GM10266 (cell line): ENCODE results near the gene SRSF9.
A peak's percentile ranks its signal among the peaks of the same experiment; 100 is the strongest.

Experiments
- DNase-seq: peaks from one replicate; pipeline ENCODE4 v3.0.0; 2012; ENCODE audit errors: extremely low spot score
- TF ChIP-seq, protein P1 (sequence below): IDR thresholded peaks from 2 replicates; pipeline ENCODE4 v1.5.1; 2012; ENCODE audit warnings: mild to moderate bottlenecking, low read depth; ENCODE audit not compliant: control insufficient read depth, insufficient read depth; ENCODE audit errors: missing control alignments

The SRSF9 gene

GRCh38 chr12:120468821-120469449 is 613 bp downstream of the SRSF9 start:
- TF ChIP-seq, protein P1, sequence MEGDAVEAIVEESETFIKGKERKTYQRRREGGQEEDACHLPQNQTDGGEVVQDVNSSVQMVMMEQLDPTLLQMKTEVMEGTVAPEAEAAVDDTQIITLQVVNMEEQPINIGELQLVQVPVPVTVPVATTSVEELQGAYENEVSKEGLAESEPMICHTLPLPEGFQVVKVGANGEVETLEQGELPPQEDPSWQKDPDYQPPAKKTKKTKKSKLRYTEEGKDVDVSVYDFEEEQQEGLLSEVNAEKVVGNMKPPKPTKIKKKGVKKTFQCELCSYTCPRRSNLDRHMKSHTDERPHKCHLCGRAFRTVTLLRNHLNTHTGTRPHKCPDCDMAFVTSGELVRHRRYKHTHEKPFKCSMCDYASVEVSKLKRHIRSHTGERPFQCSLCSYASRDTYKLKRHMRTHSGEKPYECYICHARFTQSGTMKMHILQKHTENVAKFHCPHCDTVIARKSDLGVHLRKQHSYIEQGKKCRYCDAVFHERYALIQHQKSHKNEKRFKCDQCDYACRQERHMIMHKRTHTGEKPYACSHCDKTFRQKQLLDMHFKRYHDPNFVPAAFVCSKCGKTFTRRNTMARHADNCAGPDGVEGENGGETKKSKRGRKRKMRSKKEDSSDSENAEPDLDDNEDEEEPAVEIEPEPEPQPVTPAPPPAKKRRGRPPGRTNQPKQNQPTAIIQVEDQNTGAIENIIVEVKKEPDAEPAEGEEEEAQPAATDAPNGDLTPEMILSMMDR: peak; percentile 42
- peak; percentile 74 for DNase-seq

DNA sequence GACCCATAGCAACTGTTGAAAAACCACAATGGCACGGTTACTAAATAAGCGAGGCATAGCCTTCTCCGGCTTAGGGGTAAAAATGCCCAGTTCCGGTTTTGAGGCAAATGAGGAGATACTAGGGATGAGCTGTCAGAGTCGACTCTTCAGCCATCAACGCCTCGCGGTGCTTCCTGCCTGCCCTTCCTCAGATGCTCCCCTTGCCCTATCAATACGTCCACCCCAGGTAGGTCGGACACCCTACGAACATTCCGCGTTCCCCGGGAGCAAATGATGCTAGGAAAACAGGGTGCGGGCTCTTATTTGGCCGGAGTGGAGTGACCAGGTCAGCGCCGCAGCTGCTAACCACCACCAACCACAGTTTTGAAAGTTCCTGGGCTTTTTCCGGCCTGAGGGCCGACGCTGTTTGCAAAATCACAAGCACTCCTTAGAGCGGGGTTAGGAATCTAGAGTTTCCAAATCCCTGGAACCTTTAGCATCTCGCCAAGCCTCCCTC is 1.2 kb downstream of the SRSF9 start:
- DNase-seq: peak; percentile 33
- TF ChIP-seq, protein P1: no peak

- TF ChIP-seq, protein P1: no peak
- DNase-seq: no peak
These were observed 2.1 kb downstream of the SRSF9 start for GRCh38 chr12:120467439-120467838.

GRCh38 chr12:120466560-120467315 is 2.8 kb downstream of the SRSF9 start:
- TF ChIP-seq, protein P1: peak; percentile 65
- DNase-seq: no peak

DNA sequence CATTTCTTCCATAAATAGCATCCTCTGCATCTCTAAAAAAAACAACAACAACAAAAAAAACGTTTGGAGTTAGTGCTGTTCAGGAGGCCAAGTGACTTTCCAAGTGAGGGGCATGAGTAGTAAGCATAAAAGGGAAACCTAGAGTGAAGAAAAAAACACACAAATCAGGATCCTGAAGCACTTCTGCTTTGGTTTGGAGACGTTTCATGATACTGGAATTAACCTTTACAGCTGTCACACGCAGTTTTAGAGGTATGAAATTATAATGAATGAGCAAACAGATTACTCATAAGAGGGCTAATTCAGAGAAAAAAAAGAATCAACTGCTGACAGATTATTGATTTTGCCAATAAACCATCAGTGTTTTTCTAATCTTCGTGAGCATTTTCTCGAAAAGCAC is 3.8 kb downstream of the SRSF9 start:
- TF ChIP-seq, protein P1: no peak
- DNase-seq: no peak

GRCh38 chr12:120463712-120464111 is 5.8 kb downstream of the SRSF9 start:
- DNase-seq: no peak
- TF ChIP-seq, protein P1: no peak

DNA sequence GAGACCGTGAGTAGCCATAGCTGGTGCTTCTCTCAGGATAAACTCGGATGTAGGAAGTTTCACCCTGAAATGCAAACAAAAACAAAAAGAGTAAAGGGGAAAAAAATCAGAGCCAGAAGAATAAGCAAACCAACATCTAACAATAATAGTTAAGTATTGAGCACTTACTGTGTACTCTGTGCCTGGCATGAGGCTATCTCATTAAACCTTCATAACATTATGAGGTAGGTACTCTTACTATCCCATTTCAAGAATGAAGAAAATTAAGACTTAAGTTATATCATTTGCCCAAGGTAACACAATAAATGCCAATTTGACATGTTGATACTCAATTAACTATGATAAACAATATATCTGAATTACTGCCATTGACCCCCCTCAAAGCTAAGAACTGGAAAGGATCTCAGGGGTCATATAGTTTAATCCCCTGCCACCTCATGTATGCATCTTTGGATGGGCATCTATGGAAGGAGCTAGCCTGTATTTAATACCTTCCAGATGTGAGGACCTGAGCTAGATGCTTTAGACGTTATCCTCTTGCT is 7.4 kb downstream of the SRSF9 start:
- DNase-seq: no peak
- TF ChIP-seq, protein P1: no peak
